Body of pancreas (tissue), 4 donors: ENCODE measurements around the gene NF1.

Experiments
- POLR2A ChIP-seq, 3 donors: fragments of 450-650 bp; IDR thresholded peaks; one replicate each; pipeline ENCODE4 v1.6.1; 2016; ENCODE audit warnings: antibody characterized with exemption in 3 of 3, mild to moderate bottlenecking in 2 of 3
- TF ChIP-seq, protein P1 (sequence below), 7 experiments: fragments of 450-650 bp in 4 of 7; fragments of 200-600 bp in 3 of 7; sonication (generic) in 3 of 7; IDR thresholded peaks; one replicate each; pipeline ENCODE4 v1.5.1; 2016 to 2019; ENCODE audit warnings: antibody characterized with exemption in 7 of 7

DNA sequence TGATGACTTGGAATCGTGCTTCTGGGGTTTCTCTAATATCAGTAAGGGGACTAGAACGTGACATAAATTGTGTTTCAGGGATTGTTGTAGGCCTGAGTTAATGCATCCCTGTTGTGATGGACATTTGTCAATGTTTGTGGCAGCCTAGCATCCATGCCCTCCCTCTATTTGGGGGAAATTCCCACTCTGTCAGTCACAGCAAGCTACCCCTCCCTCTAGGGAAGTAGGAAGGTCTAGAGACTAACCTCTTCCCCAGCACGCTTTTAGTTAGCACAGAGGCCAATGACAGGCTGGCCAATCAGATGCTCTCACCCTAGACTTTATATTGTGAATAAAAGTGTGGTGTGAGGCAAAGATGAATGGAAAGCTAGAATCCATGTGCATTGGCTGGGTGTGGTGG, 32.4 kb upstream of the NF1 start:
- TF ChIP-seq, protein P1, sequence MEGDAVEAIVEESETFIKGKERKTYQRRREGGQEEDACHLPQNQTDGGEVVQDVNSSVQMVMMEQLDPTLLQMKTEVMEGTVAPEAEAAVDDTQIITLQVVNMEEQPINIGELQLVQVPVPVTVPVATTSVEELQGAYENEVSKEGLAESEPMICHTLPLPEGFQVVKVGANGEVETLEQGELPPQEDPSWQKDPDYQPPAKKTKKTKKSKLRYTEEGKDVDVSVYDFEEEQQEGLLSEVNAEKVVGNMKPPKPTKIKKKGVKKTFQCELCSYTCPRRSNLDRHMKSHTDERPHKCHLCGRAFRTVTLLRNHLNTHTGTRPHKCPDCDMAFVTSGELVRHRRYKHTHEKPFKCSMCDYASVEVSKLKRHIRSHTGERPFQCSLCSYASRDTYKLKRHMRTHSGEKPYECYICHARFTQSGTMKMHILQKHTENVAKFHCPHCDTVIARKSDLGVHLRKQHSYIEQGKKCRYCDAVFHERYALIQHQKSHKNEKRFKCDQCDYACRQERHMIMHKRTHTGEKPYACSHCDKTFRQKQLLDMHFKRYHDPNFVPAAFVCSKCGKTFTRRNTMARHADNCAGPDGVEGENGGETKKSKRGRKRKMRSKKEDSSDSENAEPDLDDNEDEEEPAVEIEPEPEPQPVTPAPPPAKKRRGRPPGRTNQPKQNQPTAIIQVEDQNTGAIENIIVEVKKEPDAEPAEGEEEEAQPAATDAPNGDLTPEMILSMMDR (IDR thresholded peaks at IDR 0.05) = no peak
- TF ChIP-seq POLR2A (IDR thresholded peaks at IDR 0.05) = no peak
